Tibial nerve (tissue), 4 donors: ENCODE measurements around the gene ZNF518B. TPM values are rescaled to one million over a fixed set of nuclear protein-coding genes. Genes with fewer than 3 reads are reported as not detected.

ENCODE experiments used
- DNase-seq, 2 donors: peaks; one replicate each; pipeline ENCODE4 v3.0.0-alpha.2; 2019; ENCODE audit warnings: low spot score in 2 of 2
- H3K27ac ChIP-seq, 4 donors: fragments of 200-600 bp; sonication (generic) in 3 of 4; one replicate each; pipeline ENCODE4 v1.5.1; 2017 to 2019; ENCODE audit warnings: mild to moderate bottlenecking in 1 of 4
- H3K27me3 ChIP-seq, 2 donors: fragments of 200-600 bp; sonication (generic) in 1 of 2; one replicate each; pipeline versions ENCODE4 v1.5.1 to v1.6.0; 2017 to 2019
- H3K36me3 ChIP-seq, 3 donors: fragments of 200-600 bp; sonication (generic); one replicate each; pipeline ENCODE4 v1.5.1; 2018 to 2019
- H3K4me1 ChIP-seq, 4 donors: fragments of 200-600 bp; sonication (generic) in 3 of 4; one replicate each; pipeline ENCODE4 v1.5.1; 2017 to 2019
- H3K4me3 ChIP-seq, 4 donors: fragments of 200-600 bp; sonication (generic) in 3 of 4; one replicate each; pipeline ENCODE4 v1.5.1; 2017 to 2019; ENCODE audit warnings: mild to moderate bottlenecking in 1 of 4, moderate library complexity in 1 of 4
- H3K9me3 ChIP-seq, 4 donors: fragments of 200-600 bp; sonication (generic) in 3 of 4; one replicate each; pipeline ENCODE4 v1.5.1; 2017 to 2019
- EP300 ChIP-seq, 2 donors: sonication (generic); formaldehyde crosslinking; IDR thresholded peaks; one replicate each; pipeline ENCODE4 v1.6.1; 2017; ENCODE audit warnings: antibody characterized with exemption in 2 of 2, mild to moderate bottlenecking in 1 of 2
- POLR2A ChIP-seq, 2 donors: fragments of 450-650 bp; IDR thresholded peaks; one replicate each; pipeline ENCODE4 v1.6.1; 2017; ENCODE audit warnings: antibody characterized with exemption in 2 of 2, mild to moderate bottlenecking in 2 of 2, moderate library complexity in 2 of 2
- WGBS, 2 donors: methylation state at CpG; one replicate each; pipeline ENCODE4 v1.1.5; 2018; 5-methylcytosine and 5-hydroxymethylcytosine counted together
- total RNA-seq, 4 donors: library from RNA; depleted of rRNA; stranded (reverse); fragments of >200 nt; gene quantifications; one replicate each; pipeline ENCODE4 v1.1.0, GENCODE V29; 2016
- TF ChIP-seq, protein P1 (sequence below), 5 experiments: fragments of 200-600 bp in 3 of 5; fragments of 450-650 bp in 2 of 5; sonication (generic) in 3 of 5; IDR thresholded peaks; one replicate each; pipeline ENCODE4 v1.5.1; 2016 to 2019; ENCODE audit warnings: antibody characterized with exemption in 5 of 5, mild to moderate bottlenecking in 3 of 5, moderate library complexity in 2 of 5

ZNF518B gene
- total RNA-seq, 4 donors from 2014 or later, result 7.5 to 13.5 (median 10.5) TPM

DNA sequence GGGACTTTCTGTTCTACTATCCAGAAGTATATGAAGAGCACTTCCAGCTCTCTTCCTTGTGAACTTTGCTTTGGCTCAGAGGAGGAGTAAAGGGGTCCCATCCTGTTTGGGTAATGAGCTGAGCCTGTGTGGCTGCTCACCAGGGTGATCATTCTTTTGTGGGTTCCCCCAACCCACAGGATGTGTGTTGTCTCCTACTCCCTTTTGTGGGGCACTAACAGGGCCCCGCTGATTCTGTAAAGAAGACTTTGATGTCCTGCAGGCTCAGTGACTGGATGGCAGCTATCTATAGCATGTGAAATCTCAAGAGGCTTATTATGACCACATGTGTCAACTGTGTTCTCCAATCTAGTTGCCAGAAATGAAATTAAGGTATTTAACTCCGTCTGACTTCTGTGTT is 40.8 kb downstream of the ZNF518B start:
- Histone ChIP-seq H3K36me3 (no peaks in the 10 kb centered on the region), H3K9me3 (peaks cover 0 to 8% (median 0%) of the 10 kb centered on the region in 4 donors), H3K4me1 (no peaks in the 10 kb centered on the region), H3K4me3 (no peak overlapping the region), H3K27ac (no peak overlapping the region), H3K27me3 (no peaks in the 10 kb centered on the region)
- DNase-seq, result no peak
- TF ChIP-seq POLR2A (IDR thresholded peaks at IDR 0.05) (no peak), EP300 (IDR thresholded peaks at IDR 0.05) (no peak)
- TF ChIP-seq, protein P1, sequence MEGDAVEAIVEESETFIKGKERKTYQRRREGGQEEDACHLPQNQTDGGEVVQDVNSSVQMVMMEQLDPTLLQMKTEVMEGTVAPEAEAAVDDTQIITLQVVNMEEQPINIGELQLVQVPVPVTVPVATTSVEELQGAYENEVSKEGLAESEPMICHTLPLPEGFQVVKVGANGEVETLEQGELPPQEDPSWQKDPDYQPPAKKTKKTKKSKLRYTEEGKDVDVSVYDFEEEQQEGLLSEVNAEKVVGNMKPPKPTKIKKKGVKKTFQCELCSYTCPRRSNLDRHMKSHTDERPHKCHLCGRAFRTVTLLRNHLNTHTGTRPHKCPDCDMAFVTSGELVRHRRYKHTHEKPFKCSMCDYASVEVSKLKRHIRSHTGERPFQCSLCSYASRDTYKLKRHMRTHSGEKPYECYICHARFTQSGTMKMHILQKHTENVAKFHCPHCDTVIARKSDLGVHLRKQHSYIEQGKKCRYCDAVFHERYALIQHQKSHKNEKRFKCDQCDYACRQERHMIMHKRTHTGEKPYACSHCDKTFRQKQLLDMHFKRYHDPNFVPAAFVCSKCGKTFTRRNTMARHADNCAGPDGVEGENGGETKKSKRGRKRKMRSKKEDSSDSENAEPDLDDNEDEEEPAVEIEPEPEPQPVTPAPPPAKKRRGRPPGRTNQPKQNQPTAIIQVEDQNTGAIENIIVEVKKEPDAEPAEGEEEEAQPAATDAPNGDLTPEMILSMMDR (IDR thresholded peaks at IDR 0.05), result no peak
- 53 to 69% methylated on average over 2 of the region's 2 CpGs for WGBS, 2 donors

DNA sequence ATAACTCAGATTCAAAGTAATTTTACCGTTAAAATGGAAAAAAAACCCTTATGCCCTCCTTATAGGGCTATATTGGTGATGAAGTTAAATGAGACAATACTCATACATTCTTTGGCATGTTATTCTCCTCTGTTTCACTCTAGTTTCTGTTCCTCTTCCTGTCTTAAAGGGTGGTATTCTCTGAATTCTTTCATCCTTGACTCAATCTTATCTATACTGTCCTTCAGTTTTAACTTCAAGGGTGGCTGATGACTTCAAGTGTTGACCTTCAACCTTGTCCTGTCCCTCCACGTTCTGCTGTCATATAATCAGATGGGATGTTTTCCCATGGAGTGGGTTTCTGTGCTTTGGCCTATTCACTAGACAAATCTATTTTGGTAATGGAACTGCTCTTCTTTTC is 44.0 kb downstream of the ZNF518B start:
- Histone ChIP-seq H3K27ac (no peak overlapping the region), H3K9me3 (no peaks in the 10 kb centered on the region), H3K4me1 (no peaks in the 10 kb centered on the region), H3K4me3 (no peak overlapping the region), H3K27me3 (no peaks in the 10 kb centered on the region), H3K36me3 (no peaks in the 10 kb centered on the region)
- no peak for DNase-seq
- 61 to 72% methylated on average over 2 of the region's 2 CpGs for WGBS, 2 donors
- TF ChIP-seq, protein P1 (IDR thresholded peaks at IDR 0.05), result no peak
- TF ChIP-seq EP300 (IDR thresholded peaks at IDR 0.05) (no peak), POLR2A (IDR thresholded peaks at IDR 0.05) (no peak)

DNA sequence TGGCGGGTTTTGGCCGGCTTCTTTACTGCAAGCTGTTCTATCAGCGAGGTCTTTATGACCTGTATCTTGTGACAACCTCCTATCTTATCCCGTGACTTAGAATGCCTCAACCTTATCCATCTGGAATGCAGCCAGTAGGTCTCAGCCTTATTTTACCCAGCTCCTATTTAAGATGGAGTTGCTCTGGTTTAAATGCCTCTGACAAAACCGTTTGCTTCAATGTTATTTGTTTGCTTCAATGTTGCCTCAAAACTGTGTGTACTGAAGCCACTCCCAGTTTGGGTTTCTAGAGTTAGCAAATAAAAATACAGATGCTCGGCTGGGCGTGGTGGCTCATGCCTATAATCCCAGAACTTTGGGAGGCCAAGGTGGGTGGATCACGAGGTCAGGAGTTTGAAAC is 51.6 kb downstream of the ZNF518B start:
- no peaks in the 10 kb centered on the region for H3K36me3 ChIP-seq
- no peaks in the 10 kb centered on the region for H3K9me3 ChIP-seq
- DNase-seq, result no peak
- no peak overlapping the region for H3K27ac ChIP-seq
- no peaks in the 10 kb centered on the region for H3K4me1 ChIP-seq
- 81 to 85% methylated on average over 8 of the region's 8 CpGs for WGBS, 2 donors
- TF ChIP-seq EP300 (IDR thresholded peaks at IDR 0.05) (no peak), POLR2A (IDR thresholded peaks at IDR 0.05) (no peak)
- TF ChIP-seq, protein P1 (IDR thresholded peaks at IDR 0.05), result no peak
- H3K27me3 ChIP-seq, result no peaks in the 10 kb centered on the region
- H3K4me3 ChIP-seq, result no peak overlapping the region

DNA sequence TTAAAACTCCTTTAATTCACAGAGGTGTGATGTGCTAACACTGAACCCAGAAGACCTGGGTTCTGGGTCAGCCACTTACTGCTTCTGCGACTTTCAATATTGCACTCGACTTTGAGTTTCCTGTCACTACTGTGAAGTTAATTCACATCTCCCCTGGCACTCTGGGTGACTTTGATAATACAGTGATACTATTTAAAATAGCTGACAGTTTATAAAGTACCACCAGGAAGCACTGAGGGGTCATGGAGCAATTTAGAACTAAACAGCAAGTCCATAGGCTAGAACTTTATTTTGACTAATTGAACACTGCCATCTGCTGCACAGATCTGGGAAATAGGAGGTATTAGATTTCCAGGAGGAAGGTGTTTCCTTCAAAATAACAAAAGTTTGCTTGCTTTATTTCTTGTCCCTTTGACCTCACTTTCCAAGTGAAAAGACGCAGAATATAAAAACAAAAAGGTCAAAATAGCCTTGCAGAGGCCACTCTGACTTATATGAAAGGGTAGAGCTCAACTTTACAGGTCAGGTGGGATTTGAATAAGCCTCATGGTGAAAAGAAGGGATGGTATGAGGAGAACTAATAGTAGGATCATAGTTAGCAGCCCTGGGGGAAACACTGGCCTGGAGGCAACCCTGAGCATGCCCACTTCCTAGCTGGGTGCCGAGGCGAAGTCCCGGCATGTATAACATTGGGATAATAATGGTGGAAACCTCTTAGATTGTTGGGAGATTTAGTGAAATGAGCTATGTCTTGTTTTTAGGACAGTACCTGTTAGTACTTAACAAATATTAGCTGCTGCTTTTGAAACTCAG is 53.4 kb downstream of the ZNF518B start:
- WGBS, 2 donors, result 68 to 74% methylated on average over 6 of the region's 6 CpGs
- H3K36me3 ChIP-seq, result no peaks in the 10 kb centered on the region

More for the DNA sequence above, 53.4 kb downstream of the ZNF518B start:
- TF ChIP-seq POLR2A (IDR thresholded peaks at IDR 0.05), result no peak
- no peak for TF ChIP-seq EP300 (IDR thresholded peaks at IDR 0.05)
- TF ChIP-seq, protein P1 (IDR thresholded peaks at IDR 0.05), result peak; percentile 40 to 75 (median 41)
- peak in 1 of 2 donors; percentile 60 for DNase-seq
- Histone ChIP-seq H3K4me1 (no peaks in the 10 kb centered on the region), H3K27me3 (no peaks in the 10 kb centered on the region), H3K9me3 (no peaks in the 10 kb centered on the region), H3K27ac (no peak overlapping the region), H3K4me3 (no peak overlapping the region)
